Measurements from ENCODE around the gene RFPL4AL1. TPM values are rescaled to one million over a fixed set of nuclear protein-coding genes. Genes with fewer than 3 reads are reported as not detected.

The RFPL4AL1 gene
- total and polyA plus RNA-seq, 2 of the 8 experiments (the other 6 are each of a cell fraction or from before 2014, with no cell fraction given) = not detected

DNA sequence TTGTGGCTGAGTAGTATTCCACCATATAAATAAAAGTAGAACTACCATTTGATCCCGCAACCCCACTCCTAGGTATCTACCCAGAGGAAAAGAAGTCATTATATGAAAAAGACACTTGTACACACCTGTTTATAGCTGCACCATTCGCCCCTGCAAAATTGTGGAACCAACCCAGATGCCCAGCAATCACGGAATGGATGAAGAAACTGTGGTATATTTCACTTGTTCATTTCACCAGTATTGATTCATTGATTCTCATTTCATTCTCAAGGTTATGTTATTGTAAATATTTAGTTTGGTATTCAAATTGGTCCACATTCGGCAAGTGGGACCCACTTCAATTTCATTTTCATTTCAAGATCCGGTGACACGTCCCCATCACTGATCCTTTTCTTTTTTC, 18.2 kb upstream of the RFPL4AL1 start:
- H2AFZ ChIP-seq (ENCODE audit: low read length) = no peak overlapping the region
- no peak overlapping the region for H3K4ac ChIP-seq (replicated peaks; ENCODE audit: insufficient read length, low read depth, low read length)
- H3K4me3 ChIP-seq (ENCODE audit: extremely low read depth in 1 of 4, insufficient read depth in 2 of 4, low read depth in 3 of 4, low read length in 4 of 4) = no peak overlapping the region
- no peak overlapping the region for H2AK5ac ChIP-seq (ENCODE audit: low read depth, low read length)
- peaks cover 56 to 74% of the 10 kb centered on the region in 2 experiments for H3K9me3 ChIP-seq (ENCODE audit: insufficient read depth in 2 of 2, low read depth in 1 of 2, low read length in 1 of 2)
- no peaks in the 10 kb centered on the region for H3K36me3 ChIP-seq (ENCODE audit: control insufficient read depth in 2 of 4, insufficient read depth in 4 of 4, low read length in 3 of 4)
- H3K14ac ChIP-seq (ENCODE audit: insufficient read length) = no peak overlapping the region
- ChIA-PET POLR2A (ENCODE audit: partially characterized antibody) (interaction anchor here (0.5 kb wide), 1 partner anchor 260 kb away, joined by 3 read pairs; no protein-coding TSS in a partner anchor), CTCF (ENCODE audit: partially characterized antibody) (no interaction called here)
- H2BK5ac ChIP-seq (ENCODE audit: low read depth, low read length) = no peak overlapping the region
- H2BK12ac ChIP-seq (ENCODE audit: low read depth, low read length) = no peak overlapping the region
- no peaks in the 10 kb centered on the region for H3K79me1 ChIP-seq (ENCODE audit: low read depth, low read length)
- H3K4me2 ChIP-seq (ENCODE audit: insufficient read depth in 1 of 2, low read depth in 2 of 2, low read length in 2 of 2) = no peak overlapping the region
- H2BK120ac ChIP-seq (replicated peaks; ENCODE audit: low read depth, low read length) = no peak overlapping the region
- no peak overlapping the region for H4K8ac ChIP-seq (ENCODE audit: extremely low read depth, insufficient read depth, low read length)
- H3K23ac ChIP-seq (ENCODE audit: insufficient read length) = no peak overlapping the region
- peaks cover 3% of the 10 kb centered on the region; the same call in 1 of the 2 replicates for H3K23me2 ChIP-seq (ENCODE audit: low read depth, low read length)
- DNase-seq (ENCODE audit: low read depth in 1 of 2, low spot score in 2 of 2) (no peak), FAIRE-seq (no peak)
- no peaks in the 10 kb centered on the region for H3K79me2 ChIP-seq (ENCODE audit: control insufficient read depth in 1 of 2, insufficient read depth in 2 of 2, low read length in 2 of 2)
- no peak overlapping the region for H3K9ac ChIP-seq (replicated peaks in 1 of 4; ENCODE audit: extremely low read depth in 1 of 4, low read depth in 3 of 4, low read length in 3 of 4)
- no peak overlapping the region for H3K18ac ChIP-seq (ENCODE audit: extremely low read depth, low read length)
- no peak overlapping the region for H2BK20ac ChIP-seq (ENCODE audit: low read length)
- no peaks in the 10 kb centered on the region for H3K27me3 ChIP-seq (replicated peaks in 1 of 4; ENCODE audit: control insufficient read depth in 3 of 4, extremely low read depth in 1 of 4, insufficient read depth in 3 of 4, low read length in 3 of 4)
- 71% methylated on average over 6 of the region's 6 CpGs; no CpG with 5 or more reads in 1 of the 2 experiments for WGBS, 2 experiments (ENCODE audit: extremely low coverage in 1 of 2, insufficient coverage in 1 of 2, insufficient read length in 1 of 2, insufficient replicate concordance in 2 of 2, low coverage in 1 of 2, low lambda C conversion rate in 2 of 2, missing lambda C conversion rate in 1 of 2)
- no peak overlapping the region for H2BK15ac ChIP-seq (ENCODE audit: low read length)
- H3K56ac ChIP-seq (replicated peaks; ENCODE audit: insufficient read length, low read depth, low read length) = no peak overlapping the region
- no peak overlapping the region for H3K27ac ChIP-seq (ENCODE audit: low read depth, low read length)
- no peak for TF ChIP-seq SIN3A (conservative IDR thresholded peaks at IDR 0.05 in 1 of 2, IDR thresholded peaks at IDR 0.05 in 1 of 2; ENCODE audit: low read depth in 1 of 2, low read length in 2 of 2)
- no peaks in the 10 kb centered on the region for H3K4me1 ChIP-seq (replicated peaks in 1 of 4; ENCODE audit: control insufficient read depth in 3 of 4, insufficient read depth in 4 of 4, low read length in 3 of 4)
- peaks cover 0 to 2% of the 10 kb centered on the region in 2 experiments for H4K20me1 ChIP-seq (replicated peaks in 1 of 2; ENCODE audit: control insufficient read depth in 1 of 2, insufficient read depth in 2 of 2, low read length in 2 of 2)
- no peak overlapping the region for H4K5ac ChIP-seq (ENCODE audit: insufficient read length, low read depth, low read length)
- H4K91ac ChIP-seq (replicated peaks; ENCODE audit: insufficient read length, low read length) = no peak overlapping the region
